HCT116 (cell line): ENCODE data around the gene PRR5L. TPM values are rescaled to one million over a fixed set of nuclear protein-coding genes. Genes with fewer than 3 reads are reported as not detected.

Source experiments
- ATAC-seq: fragments of 200-7000 bp; cut with Tn5 transposase; 2 replicates; pipeline ENCODE4 v1.9.1; 2020; ENCODE audit warnings: mild to moderate bottlenecking, moderate library complexity
- BruUV-seq: library from RNA; stranded (reverse); fragments of 400-500 nt; replicated peaks from 2 replicates; lab custom pipeline; 2021; lab: Mats Ljungman, UMichigan
- CTCF ChIA-PET: fragments of 300-600 bp; sonication (Branson Sonifier 250); formaldehyde crosslinking; loops from one replicate; lab custom pipeline; 2021; ENCODE audit warnings: antibody characterized with exemption; lab: Charles Lee
- POLR2A ChIA-PET: fragments of 300-600, 350-600 bp; sonication (Branson Sonifier 250); formaldehyde crosslinking; loops from one replicate; lab custom pipeline; 2021; ENCODE audit warnings: antibody characterized with exemption; lab: Charles Lee
- RAD21 ChIA-PET, 2 experiments: fragments of 300-600 bp; sonication (Branson Sonifier 250); formaldehyde crosslinking; loops; one replicate each; lab custom pipeline; 2023; ENCODE audit warnings: low total read pairs in 2 of 2; ENCODE audit not compliant: uncharacterized antibody in 2 of 2, unreplicated experiment in 2 of 2, low non-redundant PET in 1 of 2; lab: Charles Lee
- DNase-seq: peaks from one replicate; pipeline ENCODE4 v3.0.0-alpha.2; 2010; ENCODE audit warnings: low read depth, low spot score
- H2AFZ ChIP-seq: fragments of 200-600 bp; shearing (Covaris generic), sonication (generic); 2 replicates; pipeline ENCODE4 v1.6.1; 2017; ENCODE audit warnings: low read depth, mixed run types, mixed read lengths, antibody characterized with exemption, low read length; ENCODE audit not compliant: poor library complexity, severe bottlenecking
- H3K27ac ChIP-seq: 2 replicates; pipeline ENCODE4 v1.5.1; 2012; ENCODE audit warnings: low read depth, low read length
- H3K27me3 ChIP-seq: fragments of 200-600 bp; sonication (generic); 2 replicates; pipeline ENCODE4 v1.6.1; 2016; ENCODE audit warnings: mixed run types, low read length, mixed read lengths; ENCODE audit not compliant: insufficient read depth
- H3K36me3 ChIP-seq, 2 experiments: fragments of 200-500 bp in 1 of 2; fragments of 200-600 bp in 1 of 2; sonication (Bioruptor generic) in 1 of 2; sonication (generic) in 1 of 2; 2 replicates each; pipeline versions ENCODE4 v1.5.1 to v1.6.1; 2014 to 2016; ENCODE audit warnings: low read length in 2 of 2, inconsistent platforms in 1 of 2, mixed read lengths in 1 of 2, mixed run types in 1 of 2; ENCODE audit not compliant: insufficient read depth in 2 of 2, control insufficient read depth in 1 of 2
- H3K4me1 ChIP-seq, 2 experiments: fragments of 200-600 bp in 1 of 2; sonication (generic) in 1 of 2; 2 replicates each; pipeline versions ENCODE4 v1.5.1 to v1.6.1; 2012 to 2017; ENCODE audit warnings: low read length in 2 of 2, inconsistent platforms in 1 of 2, mild to moderate bottlenecking in 1 of 2, mixed read lengths in 1 of 2, mixed run types in 1 of 2, moderate library complexity in 1 of 2; ENCODE audit not compliant: insufficient read depth in 2 of 2, control insufficient read depth in 1 of 2
- H3K4me2 ChIP-seq: fragments of 200-600 bp; sonication (generic); 2 replicates; pipeline ENCODE4 v1.6.1; 2017; ENCODE audit warnings: mixed run types, low read length, mixed read lengths
- H3K4me3 ChIP-seq, 2 experiments: fragments of 200-600 bp in 1 of 2; sonication (generic) in 1 of 2; replicated peaks in 1 of 2; 2 replicates each; pipeline ENCODE4 v1.5.1; 2011 to 2016; ENCODE audit warnings: low read length in 2 of 2, control low read depth in 1 of 2, low read depth in 1 of 2, mild to moderate bottlenecking in 1 of 2, mixed read lengths in 1 of 2, mixed run types in 1 of 2
- H3K79me2 ChIP-seq: fragments of 200-600 bp; sonication (generic); 2 replicates; pipeline ENCODE4 v1.6.1; 2017; ENCODE audit warnings: mild to moderate bottlenecking, mixed run types, low read length, moderate library complexity, mixed read lengths; ENCODE audit not compliant: insufficient read depth
- H3K9ac ChIP-seq: fragments of 200-600 bp; sonication (generic); 2 replicates; pipeline ENCODE4 v1.6.1; 2016; ENCODE audit warnings: low read length, mixed read lengths
- H3K9me2 ChIP-seq: fragments of 200-600 bp; sonication (generic), shearing (Covaris generic); 2 replicates; pipeline ENCODE4 v1.6.1; 2017; ENCODE audit warnings: mixed run types, mild to moderate bottlenecking, moderate library complexity; ENCODE audit not compliant: insufficient read depth
- H3K9me3 ChIP-seq, 2 experiments: fragments of 200-500 bp in 1 of 2; fragments of 200-600 bp in 1 of 2; sonication (Bioruptor generic) in 1 of 2; sonication (generic) in 1 of 2; 2 replicates each; pipeline ENCODE4 v1.6.1; 2014 to 2017; ENCODE audit warnings: low read length in 2 of 2, mixed read lengths in 2 of 2, inconsistent platforms in 1 of 2, low read depth in 1 of 2, mild to moderate bottlenecking in 1 of 2, mixed run types in 1 of 2, moderate library complexity in 1 of 2; ENCODE audit not compliant: control insufficient read depth in 1 of 2, insufficient read depth in 1 of 2
- H4K20me1 ChIP-seq: fragments of 200-600 bp; sonication (generic), shearing (Covaris generic); 2 replicates; pipeline ENCODE4 v1.6.1; 2017; ENCODE audit warnings: mixed run types, mild to moderate bottlenecking, moderate library complexity; ENCODE audit not compliant: insufficient read depth
- CTCF ChIP-seq, 3 experiments: fragments of 200-600 bp in 1 of 3; sonication (generic) in 1 of 3; IDR thresholded peaks in 2 of 3; conservative IDR thresholded peaks in 1 of 3; 2 replicates each; pipeline ENCODE4 v1.5.1; 2012 to 2017; ENCODE audit warnings: low read depth in 2 of 3, low read length in 2 of 3, antibody characterized with exemption in 1 of 3, borderline replicate concordance in 1 of 3, control low read depth in 1 of 3, mild to moderate bottlenecking in 1 of 3, mixed read lengths in 1 of 3, mixed run types in 1 of 3, moderate library complexity in 1 of 3; ENCODE audit not compliant: insufficient read depth in 1 of 3
- ELF1 ChIP-seq: IDR thresholded peaks from 2 replicates; pipeline ENCODE4 v1.6.1; 2012; ENCODE audit warnings: low read depth, borderline replicate concordance
- EZH2 ChIP-seq: fragments of 200-600 bp; sonication (generic); IDR thresholded peaks from 2 replicates; pipeline ENCODE4 v1.6.1; 2017; ENCODE audit warnings: antibody characterized with exemption, mixed run types
- EZH2phosphoT487 ChIP-seq: fragments of 200-600 bp; IDR thresholded peaks from 2 replicates; pipeline ENCODE4 v1.6.1; 2018; ENCODE audit warnings: antibody characterized with exemption, borderline replicate concordance
- FOSL1 ChIP-seq: IDR thresholded peaks from 2 replicates; pipeline ENCODE4 v1.6.1; 2012; ENCODE audit warnings: low read depth
- JUND ChIP-seq: IDR thresholded peaks from 2 replicates; pipeline ENCODE4 v1.6.1; 2012
- POLR2A ChIP-seq: IDR thresholded peaks from 2 replicates; pipeline ENCODE4 v1.7.0; 2011; ENCODE audit warnings: borderline replicate concordance; ENCODE audit not compliant: insufficient read depth, insufficient read length; ENCODE audit errors: extremely low read depth
- RAD21 ChIP-seq: IDR thresholded peaks from 2 replicates; pipeline ENCODE4 v1.6.1; 2012; ENCODE audit warnings: low read depth, mild to moderate bottlenecking
- SP1 ChIP-seq: IDR thresholded peaks from 2 replicates; pipeline ENCODE4 v1.6.1; 2012; ENCODE audit warnings: low read depth
- SRF ChIP-seq: IDR thresholded peaks from 2 replicates; pipeline ENCODE4 v1.6.1; 2012; ENCODE audit warnings: low read depth
- ZBTB33 ChIP-seq: IDR thresholded peaks from 2 replicates; pipeline ENCODE4 v1.6.1; 2011; ENCODE audit warnings: mild to moderate bottlenecking, low read length, moderate library complexity; ENCODE audit not compliant: insufficient replicate concordance; ENCODE audit errors: extremely low read depth
- ZFX ChIP-seq: fragments of 450-650 bp; IDR thresholded peaks from 2 replicates; pipeline ENCODE4 v1.6.1; 2017
- intact Hi-C: fragments of 100-400 bp; cut with micrococcal nuclease; formaldehyde crosslinking; loops from 2 replicates; pipeline ENCODE4 v1.10.0; 2022
- total RNA-seq: library from RNA; stranded (reverse); gene quantifications from one replicate; pipeline ENCODE4 v1.2.1, GENCODE V29; 2021; ENCODE audit not compliant: unreplicated experiment
- TF ChIP-seq, protein P1 (sequence below): IDR thresholded peaks from 2 replicates; pipeline ENCODE4 v1.6.1; 2012; ENCODE audit warnings: low read depth

The PRR5L gene
- total RNA-seq, 1 experiment from 2014 or later = 0.47 TPM

DNA sequence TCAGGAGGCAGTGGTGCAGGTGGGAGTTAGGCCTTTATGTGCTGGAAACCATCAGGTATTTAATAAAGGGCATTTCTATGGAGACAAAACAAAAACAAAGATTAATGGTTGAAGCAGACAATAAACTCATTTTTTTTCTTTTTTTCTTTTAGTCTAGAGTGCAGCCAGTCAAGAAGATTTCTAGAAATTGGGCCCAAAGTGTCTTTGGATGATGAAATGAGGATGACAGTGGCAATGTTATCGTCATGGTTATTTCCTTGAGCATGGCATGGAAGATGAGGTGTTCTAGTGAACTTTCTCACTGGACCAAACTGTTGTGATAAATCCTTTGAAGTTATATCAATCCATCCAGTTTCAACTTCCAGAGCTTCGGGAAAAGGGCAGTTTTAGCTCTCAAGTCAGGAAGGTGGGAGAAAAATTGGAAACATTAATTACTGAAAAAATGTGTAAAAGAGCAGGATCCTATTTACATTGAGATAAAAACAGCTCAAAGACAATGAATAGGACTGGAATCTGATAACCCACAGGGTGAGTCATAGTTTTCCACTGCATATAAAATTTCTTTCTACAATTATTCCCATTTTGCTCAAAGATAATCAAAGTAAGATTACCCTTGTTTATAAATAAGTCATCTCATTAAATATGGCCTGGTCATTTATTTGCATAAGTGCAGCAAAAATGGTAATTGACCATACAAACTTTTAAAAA is 33.0 kb downstream of the PRR5L start:
- Histone ChIP-seq H3K27ac (no peak overlapping the region), H2AFZ (no peak overlapping the region), H3K9me3 (no peaks in the 10 kb centered on the region), H3K27me3 (no peaks in the 10 kb centered on the region), H3K79me2 (no peaks in the 10 kb centered on the region), H3K4me1 (no peaks in the 10 kb centered on the region), H3K4me3 (no peak overlapping the region), H3K4me2 (no peak overlapping the region), H3K9ac (no peak overlapping the region), H3K9me2 (no peaks in the 10 kb centered on the region), H4K20me1 (no peaks in the 10 kb centered on the region), H3K36me3 (no peaks in the 10 kb centered on the region)
- intact Hi-C loops = no loop called here
- no TSS peak for BruUV-seq
- no peak for ATAC-seq
- no peak for DNase-seq
- no peak for TF ChIP-seq ELF1
- ChIA-PET CTCF (no interaction called here), RAD21 (no interaction called here), POLR2A (no interaction called here)

GRCh38 chr11:36330411-36330810 is 34.3 kb downstream of the PRR5L start:
- Histone ChIP-seq H4K20me1 (no peaks in the 10 kb centered on the region), H3K79me2 (no peaks in the 10 kb centered on the region), H3K9me2 (no peaks in the 10 kb centered on the region), H3K27ac (no peak overlapping the region), H3K9me3 (no peaks in the 10 kb centered on the region), H2AFZ (no peak overlapping the region), H3K27me3 (no peaks in the 10 kb centered on the region), H3K4me3 (no peak overlapping the region), H3K4me1 (no peaks in the 10 kb centered on the region), H3K36me3 (no peaks in the 10 kb centered on the region), H3K4me2 (no peak overlapping the region), H3K9ac (no peak overlapping the region)
- BruUV-seq = no TSS peak
- RAD21 ChIA-PET = no interaction called here
- CTCF ChIA-PET = no interaction called here
- TF ChIP-seq RAD21 (no peak), ELF1 (no peak), SP1 (no peak), EZH2 (no peak), EZH2phosphoT487 (no peak), JUND (no peak), CTCF (IDR thresholded peaks at IDR 0.05 in 2 of 3, conservative IDR thresholded peaks at IDR 0.05 in 1 of 3; ENCODE audit: borderline replicate concordance in 1 of 3, insufficient read depth in 1 of 3, low read depth in 2 of 3, low read length in 2 of 3) (no peak), ZFX (no peak), POLR2A (no peak), SRF (no peak), ZBTB33 (no peak), FOSL1 (no peak)
- TF ChIP-seq, protein P1, sequence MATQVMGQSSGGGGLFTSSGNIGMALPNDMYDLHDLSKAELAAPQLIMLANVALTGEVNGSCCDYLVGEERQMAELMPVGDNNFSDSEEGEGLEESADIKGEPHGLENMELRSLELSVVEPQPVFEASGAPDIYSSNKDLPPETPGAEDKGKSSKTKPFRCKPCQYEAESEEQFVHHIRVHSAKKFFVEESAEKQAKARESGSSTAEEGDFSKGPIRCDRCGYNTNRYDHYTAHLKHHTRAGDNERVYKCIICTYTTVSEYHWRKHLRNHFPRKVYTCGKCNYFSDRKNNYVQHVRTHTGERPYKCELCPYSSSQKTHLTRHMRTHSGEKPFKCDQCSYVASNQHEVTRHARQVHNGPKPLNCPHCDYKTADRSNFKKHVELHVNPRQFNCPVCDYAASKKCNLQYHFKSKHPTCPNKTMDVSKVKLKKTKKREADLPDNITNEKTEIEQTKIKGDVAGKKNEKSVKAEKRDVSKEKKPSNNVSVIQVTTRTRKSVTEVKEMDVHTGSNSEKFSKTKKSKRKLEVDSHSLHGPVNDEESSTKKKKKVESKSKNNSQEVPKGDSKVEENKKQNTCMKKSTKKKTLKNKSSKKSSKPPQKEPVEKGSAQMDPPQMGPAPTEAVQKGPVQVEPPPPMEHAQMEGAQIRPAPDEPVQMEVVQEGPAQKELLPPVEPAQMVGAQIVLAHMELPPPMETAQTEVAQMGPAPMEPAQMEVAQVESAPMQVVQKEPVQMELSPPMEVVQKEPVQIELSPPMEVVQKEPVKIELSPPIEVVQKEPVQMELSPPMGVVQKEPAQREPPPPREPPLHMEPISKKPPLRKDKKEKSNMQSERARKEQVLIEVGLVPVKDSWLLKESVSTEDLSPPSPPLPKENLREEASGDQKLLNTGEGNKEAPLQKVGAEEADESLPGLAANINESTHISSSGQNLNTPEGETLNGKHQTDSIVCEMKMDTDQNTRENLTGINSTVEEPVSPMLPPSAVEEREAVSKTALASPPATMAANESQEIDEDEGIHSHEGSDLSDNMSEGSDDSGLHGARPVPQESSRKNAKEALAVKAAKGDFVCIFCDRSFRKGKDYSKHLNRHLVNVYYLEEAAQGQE = no peak
- intact Hi-C loops = no loop called here
- DNase-seq (no peak), ATAC-seq (no peak)
- POLR2A ChIA-PET = no interaction called here
